TTC549 (cell line): Measurements from ENCODE around the gene ROS1.
"Not testable (repeated sequence)": the region's sequence is repeated elsewhere in the genome, so short reads cannot be mapped to it uniquely, and the experiment has no call there.

ENCODE experiments used
- FAIRE-seq: peaks from 2 replicates; lab custom pipeline; 2012; peaks lifted over from hg19 to GRCh38; lab: Jason Lieb, UNC

The ROS1 gene

GRCh38 chr6:117380298-117380697 is 45.4 kb downstream of the ROS1 start:
- no peak for FAIRE-seq

- FAIRE-seq, result no peak
Observed at GRCh38 chr6:117375446-117375845, 50.3 kb downstream of the ROS1 start.

GRCh38 chr6:117373211-117373813 is 52.4 kb downstream of the ROS1 start:
- FAIRE-seq, result no peak

- FAIRE-seq, result not testable (repeated sequence)
Observed at GRCh38 chr6:117372289-117372688, 53.5 kb downstream of the ROS1 start.

GRCh38 chr6:117371492-117371891 is 54.2 kb downstream of the ROS1 start:
- FAIRE-seq, result no peak

- FAIRE-seq, result no peak
Observed at GRCh38 chr6:117359581-117359980, 66.2 kb downstream of the ROS1 start.

GRCh38 chr6:117354671-117355070 is 71.1 kb downstream of the ROS1 start:
- no peak for FAIRE-seq

GRCh38 chr6:117352466-117353081 is 73.2 kb downstream of the ROS1 start:
- peak; percentile 28 for FAIRE-seq

- FAIRE-seq, result no peak
Observed at GRCh38 chr6:117351521-117351920, 74.2 kb downstream of the ROS1 start.

- FAIRE-seq, result peak; percentile 91
Observed at GRCh38 chr6:117346142-117346930, 79.4 kb downstream of the ROS1 start.

GRCh38 chr6:117345292-117345610 is 80.5 kb downstream of the ROS1 start:
- no peak for FAIRE-seq

- no peak for FAIRE-seq
Observed at GRCh38 chr6:117344444-117345291, 81.1 kb downstream of the ROS1 start.

- no peak for FAIRE-seq
Observed at GRCh38 chr6:117338567-117338966, 87.2 kb downstream of the ROS1 start.

- FAIRE-seq, result no peak
Observed at GRCh38 chr6:117329926-117330325, 95.8 kb downstream of the ROS1 start.

- FAIRE-seq, result no peak
Observed at GRCh38 chr6:117328500-117328899, 97.2 kb downstream of the ROS1 start.

GRCh38 chr6:117328005-117328389 is 97.7 kb downstream of the ROS1 start:
- no peak for FAIRE-seq

GRCh38 chr6:117327149-117328004 is 98.4 kb downstream of the ROS1 start:
- no peak for FAIRE-seq

GRCh38 chr6:117326396-117326795 is 99.3 kb downstream of the ROS1 start:
- no peak for FAIRE-seq

- FAIRE-seq, result no peak
Observed at GRCh38 chr6:117317261-117317660, 108.5 kb downstream of the ROS1 start.

- no peak for FAIRE-seq
Observed at GRCh38 chr6:117311726-117312125, 114.0 kb downstream of the ROS1 start.

GRCh38 chr6:117311310-117311709 is 114.4 kb downstream of the ROS1 start:
- FAIRE-seq, result no peak

GRCh38 chr6:117309611-117310010 is 116.1 kb downstream of the ROS1 start:
- FAIRE-seq, result no peak
